Spinal cord (tissue), 10 donors: ENCODE measurements around the gene KCND3. TPM values are rescaled to one million over a fixed set of nuclear protein-coding genes. Genes with fewer than 3 reads are reported as not detected.

Experiments used
- DNase-seq, 6 donors: peaks; one replicate each; pipeline versions ENCODE4 v3.0.0 to v3.0.0-alpha.2; 2013 to 2015; ENCODE audit warnings: low spot score in 6 of 6, low read depth in 4 of 6
- H3K27ac ChIP-seq: one replicate; pipeline ENCODE4 v1.5.1; 2013; ENCODE audit warnings: low read depth, low read length, control low read depth
- H3K27me3 ChIP-seq: one replicate; pipeline ENCODE4 v1.6.1; 2013; ENCODE audit warnings: low read length; ENCODE audit not compliant: control insufficient read depth, insufficient read depth
- H3K36me3 ChIP-seq: one replicate; pipeline ENCODE4 v1.6.1; 2013; ENCODE audit warnings: low read length; ENCODE audit not compliant: control insufficient read depth, insufficient read depth
- H3K4me1 ChIP-seq: one replicate; pipeline ENCODE4 v1.6.1; 2013; ENCODE audit warnings: low read length; ENCODE audit not compliant: control insufficient read depth, insufficient read depth
- H3K4me3 ChIP-seq: one replicate; pipeline ENCODE4 v1.5.1; 2013; ENCODE audit warnings: low read depth, low read length, control low read depth
- H3K9me3 ChIP-seq: one replicate; pipeline ENCODE4 v1.6.1; 2013; ENCODE audit warnings: low read length; ENCODE audit not compliant: control insufficient read depth, insufficient read depth
- WGBS: methylation state at CpG from one replicate; pipeline ENCODE4 v1.1.5; 2013; ENCODE audit warnings: missing lambda C conversion rate; ENCODE audit not compliant: insufficient coverage; 5-methylcytosine and 5-hydroxymethylcytosine counted together
- polyA plus RNA-seq, 2 donors: library from polyadenylated mRNA; unstranded; fragments of 120-200 nt; gene quantifications; one replicate each; pipeline ENCODE4 v1.2.1, GENCODE V29; 2013; ENCODE audit not compliant: insufficient read length in 2 of 2
- total RNA-seq, 2 donors: library from RNA; depleted of rRNA in 1 of 2; stranded (reverse); fragments of 120-200 nt in 1 of 2; fragments of >200 nt in 1 of 2; gene quantifications; one replicate each; pipeline versions ENCODE4 v1.2.3 to v1.2.4, GENCODE V29; 2013 to 2014
- donor health status: healthy.

Gene KCND3
- total and polyA plus RNA-seq, 4 donors: 9.5 to 35.8 (median 23.3) TPM

DNA sequence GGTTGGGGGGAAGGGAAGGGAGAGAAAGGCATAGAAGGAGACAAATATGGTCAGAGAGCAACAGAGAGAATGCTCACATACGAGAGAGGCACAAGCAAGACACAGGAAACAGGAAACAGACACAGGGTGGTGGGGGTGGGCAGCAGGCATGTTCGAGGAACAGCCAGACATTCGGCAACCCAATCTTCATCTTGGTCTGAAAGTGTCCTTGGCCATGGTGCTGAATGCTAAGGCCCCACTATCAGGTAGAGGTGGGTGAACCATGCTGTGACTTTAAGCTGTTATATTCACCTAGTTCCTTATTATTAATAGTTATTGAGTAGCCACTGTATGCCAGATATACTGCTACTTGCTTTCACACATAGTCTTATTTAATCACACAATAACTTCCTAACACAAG, 124.6 kb downstream of the KCND3 start:
- no peaks in the 10 kb centered on the region for H3K27me3 ChIP-seq
- H3K4me1 ChIP-seq: peaks cover 6% of the 10 kb centered on the region
- 29% methylated on average over 2 of the region's 3 CpGs for WGBS
- no peak overlapping the region for H3K27ac ChIP-seq
- H3K9me3 ChIP-seq: no peaks in the 10 kb centered on the region
- no peak overlapping the region for H3K4me3 ChIP-seq
- no peaks in the 10 kb centered on the region for H3K36me3 ChIP-seq
- no peak for DNase-seq

GRCh38 chr1:111863401-111863800, 126.1 kb downstream of the KCND3 start:
- Histone ChIP-seq H3K36me3 (no peaks in the 10 kb centered on the region), H3K27ac (no peak overlapping the region), H3K27me3 (no peaks in the 10 kb centered on the region), H3K9me3 (no peaks in the 10 kb centered on the region), H3K4me3 (no peak overlapping the region), H3K4me1 (peaks cover 6% of the 10 kb centered on the region)
- WGBS: 55% methylated on average over 1 of the region's 3 CpGs
- DNase-seq: no peak

- Histone ChIP-seq H3K9me3 (no peaks in the 10 kb centered on the region), H3K27me3 (no peaks in the 10 kb centered on the region), H3K4me3 (no peak overlapping the region), H3K36me3 (no peaks in the 10 kb centered on the region), H3K4me1 (peaks cover 6% of the 10 kb centered on the region), H3K27ac (no peak overlapping the region)
- DNase-seq: no peak
- no CpG with 5 or more reads among the region's 3 CpGs for WGBS
Measured at GRCh38 chr1:111862599-111862998, 126.9 kb downstream of the KCND3 start.

GRCh38 chr1:111861523-111861922, 127.9 kb downstream of the KCND3 start:
- Histone ChIP-seq H3K36me3 (no peaks in the 10 kb centered on the region), H3K27me3 (no peaks in the 10 kb centered on the region), H3K9me3 (no peaks in the 10 kb centered on the region), H3K4me3 (no peak overlapping the region), H3K27ac (no peak overlapping the region), H3K4me1 (peaks cover 17% of the 10 kb centered on the region)
- WGBS: 68% methylated on average over 3 of the region's 6 CpGs
- no peak for DNase-seq

DNA sequence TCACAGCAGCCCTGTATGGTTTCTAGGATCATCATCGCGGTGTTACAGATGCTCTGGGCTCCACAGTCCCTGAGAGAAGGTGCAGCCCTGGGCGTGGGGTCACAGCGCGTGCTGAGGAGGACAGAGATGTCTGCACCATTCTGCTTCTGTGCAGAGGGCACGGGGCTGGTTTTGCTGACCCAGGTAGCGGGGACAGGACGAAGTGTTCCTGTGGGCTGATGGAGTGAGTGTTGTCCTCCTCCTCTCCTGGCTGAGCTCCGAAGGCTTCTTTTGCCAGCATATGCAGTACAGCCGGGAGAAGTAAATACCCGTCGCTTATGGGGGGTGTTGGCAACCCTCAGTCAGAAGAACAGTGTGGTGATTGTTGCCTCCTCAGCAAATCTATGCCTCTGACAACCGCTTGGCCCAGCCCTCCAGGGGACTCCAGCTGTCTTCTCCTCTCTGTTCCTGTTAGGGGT, 132.2 kb downstream of the KCND3 start:
- Histone ChIP-seq H3K4me3 (no peak overlapping the region), H3K27me3 (no peaks in the 10 kb centered on the region), H3K27ac (peak overlapping the region; percentile 42), H3K9me3 (no peaks in the 10 kb centered on the region), H3K36me3 (no peaks in the 10 kb centered on the region), H3K4me1 (peaks cover 41% of the 10 kb centered on the region)
- 39% methylated on average over 12 of the region's 13 CpGs for WGBS
- DNase-seq: peak in 3 of 6 donors; percentile 57 to 80 (median 78)

GRCh38 chr1:111856411-111857185, 132.9 kb downstream of the KCND3 start:
- H3K27ac ChIP-seq: peak overlapping the region; percentile 42

GRCh38 chr1:111855260-111855659, 134.2 kb downstream of the KCND3 start:
- WGBS: no CpG with 5 or more reads among the region's 4 CpGs
- no peak overlapping the region for H3K27ac ChIP-seq
- no peaks in the 10 kb centered on the region for H3K36me3 ChIP-seq
- H3K4me1 ChIP-seq: peaks cover 48% of the 10 kb centered on the region
- H3K9me3 ChIP-seq: no peaks in the 10 kb centered on the region
- H3K27me3 ChIP-seq: no peaks in the 10 kb centered on the region
- H3K4me3 ChIP-seq: no peak overlapping the region
- no peak for DNase-seq

More at GRCh38 chr1:111856411-111857185, 132.9 kb downstream of the KCND3 start:
- H3K4me1 ChIP-seq: peaks cover 46% of the 10 kb centered on the region
- 38% methylated on average over 11 of the region's 13 CpGs for WGBS
- no peaks in the 10 kb centered on the region for H3K36me3 ChIP-seq
- no peak overlapping the region for H3K4me3 ChIP-seq
- peak in 2 of 6 donors; percentile 58 to 75 for DNase-seq
- no peaks in the 10 kb centered on the region for H3K9me3 ChIP-seq
- no peaks in the 10 kb centered on the region for H3K27me3 ChIP-seq

- no peaks in the 10 kb centered on the region for H3K9me3 ChIP-seq
- no peaks in the 10 kb centered on the region for H3K27me3 ChIP-seq
- H3K27ac ChIP-seq: no peak overlapping the region
- no peak overlapping the region for H3K4me3 ChIP-seq
- DNase-seq: peak in 2 of 6 donors; percentile 76 to 83
- H3K4me1 ChIP-seq: peaks cover 56% of the 10 kb centered on the region
- H3K36me3 ChIP-seq: peaks cover 2% of the 10 kb centered on the region
- WGBS: 59% methylated on average over 6 of the region's 7 CpGs
Measured at GRCh38 chr1:111852261-111852721, 137.2 kb downstream of the KCND3 start.

DNA sequence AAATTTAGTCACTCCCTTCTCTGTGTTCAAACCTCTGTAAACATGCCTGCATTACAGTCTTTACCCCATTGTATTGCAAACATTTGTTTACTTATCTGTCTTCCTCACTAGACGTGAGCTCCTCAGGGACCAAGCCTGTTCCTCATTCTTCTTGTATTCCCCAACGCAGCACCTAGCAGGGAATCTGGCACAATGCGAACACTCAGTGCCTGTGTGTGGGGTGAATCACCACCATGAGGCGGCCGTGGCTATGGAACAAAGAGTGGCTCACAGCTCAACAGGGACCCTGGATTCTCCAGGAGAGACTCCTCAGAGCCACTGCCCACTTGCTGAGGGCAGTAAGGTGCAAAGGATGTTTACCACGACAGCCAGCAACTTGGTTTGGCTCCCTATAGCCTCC, 137.9 kb downstream of the KCND3 start:
- peak in 1 of 6 donors; percentile 48 for DNase-seq
- Histone ChIP-seq H3K4me1 (peaks cover 49% of the 10 kb centered on the region), H3K27ac (no peak overlapping the region)

DNA sequence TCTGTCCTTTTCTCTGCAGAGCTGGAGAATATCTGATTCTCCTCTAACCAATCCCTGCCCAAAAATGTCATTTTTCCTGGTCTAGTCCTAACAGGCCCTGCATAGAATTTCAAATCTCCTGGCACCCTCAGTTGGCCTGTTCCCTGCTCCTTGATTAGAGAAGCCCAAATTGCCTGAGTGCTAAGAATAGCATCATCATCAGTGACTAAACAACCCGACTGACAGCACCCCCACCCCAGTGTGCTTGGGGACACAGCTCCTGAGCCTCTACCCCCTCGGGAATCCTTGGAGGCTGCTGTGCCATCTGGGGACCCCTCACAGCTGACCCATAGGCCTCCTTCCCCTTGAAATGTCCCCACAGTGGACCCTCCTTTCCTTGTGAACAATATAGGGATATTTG, 139.4 kb downstream of the KCND3 start:
- Histone ChIP-seq H3K36me3 (peaks cover 2% of the 10 kb centered on the region), H3K9me3 (no peaks in the 10 kb centered on the region), H3K27ac (no peak overlapping the region), H3K4me1 (peaks cover 39% of the 10 kb centered on the region), H3K27me3 (no peaks in the 10 kb centered on the region), H3K4me3 (no peak overlapping the region)
- DNase-seq: peak in 1 of 6 donors; percentile 35
- WGBS: 64% methylated on average over 2 of the region's 2 CpGs

More for the DNA sequence above, 137.9 kb downstream of the KCND3 start:
- Histone ChIP-seq H3K36me3 (peaks cover 2% of the 10 kb centered on the region), H3K4me3 (no peak overlapping the region), H3K9me3 (no peaks in the 10 kb centered on the region), H3K27me3 (no peaks in the 10 kb centered on the region)
- 47% methylated on average over 5 of the region's 6 CpGs for WGBS
